ENCODE data around the gene PUS1. TPM values are rescaled to one million over a fixed set of nuclear protein-coding genes. Genes with fewer than 3 reads are reported as not detected.

The PUS1 gene
- total and polyA plus RNA-seq, 9 of the 15 experiments (the other 6 are each of a cell fraction or from before 2014, with no cell fraction given) = 1.9 to 90.8 (median 30.0) TPM

- TF ChIP-seq ZNF318 (IDR thresholded peaks at IDR 0.05; ENCODE audit: borderline replicate concordance in 1 of 2, low read depth in 1 of 2) (no peak), POU5F1 (IDR thresholded peaks at IDR 0.05; ENCODE audit: borderline replicate concordance, low read depth, low read length, partially characterized antibody) (no peak), MYNN (IDR thresholded peaks at IDR 0.05) (no peak), MYNN (CRISPR knock-in tag; IDR thresholded peaks at IDR 0.05) (no peak), HDAC3 (IDR thresholded peaks at IDR 0.05; ENCODE audit: borderline replicate concordance, partially characterized antibody) (no peak), MCM7 (IDR thresholded peaks at IDR 0.05) (no peak), ZNF280A (IDR thresholded peaks at IDR 0.05; ENCODE audit: low read depth, partially characterized antibody) (no peak), HDAC2 (IDR thresholded peaks at IDR 0.05) (no peak)
Measured at GRCh38 chr12:131915823-131916222, 13.3 kb upstream of the PUS1 start (continued).
